GM23338 (cell line): ENCODE data around the gene ACTA2. TPM values are rescaled to one million over a fixed set of nuclear protein-coding genes. Genes with fewer than 3 reads are reported as not detected.

Experiments used
- ATAC-seq: fragments of 200-7000 bp; cut with Tn5 transposase; 3 replicates; pipeline ENCODE4 v1.9.1; 2020
- DNase-seq: peaks from one replicate; pipeline ENCODE4 v3.0.0-alpha.2; 2015; ENCODE audit warnings: low spot score
- H2AFZ ChIP-seq: fragments of 200-600 bp; sonication (generic); 2 replicates; pipeline ENCODE4 v1.8.0; 2016; ENCODE audit warnings: antibody characterized with exemption, mild to moderate bottlenecking, moderate library complexity
- H3F3A ChIP-seq: fragments of 200-600 bp; sonication (generic); replicated peaks from 2 replicates; pipeline ENCODE4 v1.8.0; 2017; ENCODE audit warnings: antibody characterized with exemption, mixed run types, low read depth
- H3K27ac ChIP-seq: fragments of 200-600 bp; sonication (generic); 2 replicates; pipeline ENCODE4 v1.6.1; 2016; ENCODE audit warnings: low read depth
- H3K27me3 ChIP-seq: fragments of 200-600 bp; sonication (generic); 2 replicates; pipeline ENCODE4 v1.8.0; 2016; ENCODE audit warnings: mild to moderate bottlenecking, mixed run types, moderate library complexity; ENCODE audit not compliant: insufficient read depth
- H3K36me3 ChIP-seq: fragments of 200-600 bp; sonication (generic); 2 replicates; pipeline ENCODE4 v1.8.0; 2016; ENCODE audit warnings: mild to moderate bottlenecking; ENCODE audit not compliant: insufficient read depth
- H3K4me1 ChIP-seq: fragments of 200-600 bp; sonication (generic); 2 replicates; pipeline ENCODE4 v1.8.0; 2016; ENCODE audit warnings: mild to moderate bottlenecking, moderate library complexity; ENCODE audit not compliant: insufficient read depth
- H3K4me2 ChIP-seq: fragments of 200-600 bp; sonication (generic); 2 replicates; pipeline ENCODE4 v1.7.1; 2017; ENCODE audit warnings: mixed run types
- H3K4me3 ChIP-seq: fragments of 200-600 bp; sonication (generic); 2 replicates; pipeline ENCODE4 v1.6.1; 2016; ENCODE audit warnings: mixed run types
- H3K79me2 ChIP-seq: fragments of 200-600 bp; sonication (generic); replicated peaks from 2 replicates; pipeline ENCODE4 v1.8.0; 2017; ENCODE audit warnings: mild to moderate bottlenecking; ENCODE audit not compliant: insufficient read depth
- H3K9me2 ChIP-seq: fragments of 200-600 bp; sonication (generic); 2 replicates; pipeline ENCODE4 v1.8.0; 2017; ENCODE audit not compliant: insufficient read depth
- H4K20me1 ChIP-seq: fragments of 200-600 bp; sonication (generic); replicated peaks from 2 replicates; pipeline ENCODE4 v1.8.0; 2017; ENCODE audit warnings: mild to moderate bottlenecking; ENCODE audit not compliant: insufficient read depth
- H3K27ac Mint-ChIP-seq: 2 replicates; pipeline ENCODE4 v1.8.0; 2020; ENCODE audit warnings: inconsistent platforms, mild to moderate bottlenecking, moderate library complexity, mixed read lengths
- H3K27me3 Mint-ChIP-seq: 3 replicates; pipeline ENCODE4 v1.8.0; 2022; ENCODE audit warnings: low read depth, mild to moderate bottlenecking, moderate library complexity, mixed read lengths, inconsistent platforms; ENCODE audit not compliant: insufficient read depth, poor library complexity
- H3K36me3 Mint-ChIP-seq: 3 replicates; pipeline ENCODE4 v1.8.0; 2021; ENCODE audit warnings: low read depth, mild to moderate bottlenecking, inconsistent platforms, moderate library complexity, mixed read lengths
- H3K4me1 Mint-ChIP-seq: 3 replicates; pipeline ENCODE4 v1.8.0; 2020; ENCODE audit warnings: mild to moderate bottlenecking, inconsistent platforms, mixed read lengths
- H3K4me3 Mint-ChIP-seq: 3 replicates; pipeline ENCODE4 v1.8.0; 2021; ENCODE audit warnings: moderate library complexity, mild to moderate bottlenecking, inconsistent platforms, mixed read lengths
- H3K9me3 Mint-ChIP-seq: 3 replicates; pipeline ENCODE4 v1.8.0; 2020; ENCODE audit warnings: moderate library complexity, mild to moderate bottlenecking, inconsistent platforms, mixed read lengths
- CREB1 ChIP-seq: fragments of 250-450 bp; sonication (Bioruptor Pico); IDR thresholded peaks from 2 replicates; pipeline ENCODE4 v1.5.0; 2020; ENCODE audit warnings: low read depth, mild to moderate bottlenecking, moderate library complexity
- CTCF ChIP-seq, 2 experiments: fragments of 200-600 bp in 1 of 2; sonication (generic) in 1 of 2; conservative IDR thresholded peaks; 2 replicates each; pipeline versions ENCODE4 v1.5.1 to v1.6.1; 2016 to 2017; ENCODE audit warnings: antibody characterized with exemption in 2 of 2, low read depth in 2 of 2, mild to moderate bottlenecking in 2 of 2, moderate library complexity in 1 of 2
- ETS1 ChIP-seq: IDR thresholded peaks from 2 replicates; pipeline ENCODE4 v1.6.1; 2016; ENCODE audit warnings: antibody characterized with exemption
- EZH2phosphoT487 ChIP-seq: fragments of 200-600 bp; sonication (generic); IDR thresholded peaks from one replicate; pipeline ENCODE4 v1.8.1; 2018; ENCODE audit warnings: antibody characterized with exemption; ENCODE audit not compliant: unreplicated experiment
- JUNB ChIP-seq: IDR thresholded peaks from one replicate; pipeline ENCODE4 v1.6.1; 2016; ENCODE audit warnings: antibody characterized with exemption; ENCODE audit not compliant: unreplicated experiment
- NANOG ChIP-seq: IDR thresholded peaks from 2 replicates; pipeline ENCODE4 v1.6.1; 2016; ENCODE audit warnings: antibody characterized with exemption, borderline replicate concordance
- POLR2AphosphoS5 ChIP-seq: IDR thresholded peaks from 2 replicates; pipeline ENCODE4 v1.6.1; 2016; ENCODE audit warnings: antibody characterized with exemption, low read depth
- REST ChIP-seq: IDR thresholded peaks from one replicate; pipeline ENCODE4 v1.6.1; 2018; ENCODE audit warnings: antibody characterized with exemption; ENCODE audit not compliant: unreplicated experiment
- STAT1 ChIP-seq: IDR thresholded peaks from one replicate; pipeline ENCODE4 v1.6.1; 2016; ENCODE audit warnings: antibody characterized with exemption; ENCODE audit not compliant: unreplicated experiment
- ZNF114 ChIP-seq: fragments of 250-450 bp; sonication (Bioruptor Pico); IDR thresholded peaks from 2 replicates; pipeline ENCODE4 v1.5.0; 2020; ENCODE audit warnings: mild to moderate bottlenecking, moderate library complexity
- ZNF331 ChIP-seq: fragments of 250-450 bp; sonication (Bioruptor Pico); IDR thresholded peaks from 2 replicates; pipeline ENCODE4 v1.5.0; 2020; ENCODE audit warnings: low read depth, mild to moderate bottlenecking, moderate library complexity
- ZNF462 ChIP-seq: fragments of 250-450 bp; sonication (Bioruptor Pico); IDR thresholded peaks from 2 replicates; pipeline ENCODE4 v1.5.0; 2020; ENCODE audit warnings: mild to moderate bottlenecking, moderate library complexity
- polyA plus RNA-seq: library from polyadenylated mRNA; unstranded; fragments of >200 nt; fragmentation: Nextera tagmentation; extraction: Ambion mirVana; gene quantifications from 2 replicates; pipeline ENCODE4 v1.2.1, GENCODE V29; 2016
- total RNA-seq: library from RNA; depleted of rRNA; stranded (reverse); fragments of >200 nt; shearing (Covaris generic); gene quantifications from 2 replicates; pipeline ENCODE4 v1.2.3, GENCODE V29; 2014

ACTA2 gene
- total and polyA plus RNA-seq, 2 experiments from 2014 or later = 3.4 to 9.4 TPM

GRCh38 chr10:88946200-88946599, 6.4 kb downstream of the ACTA2 start:
- no peak overlapping the region for H3K4me2 ChIP-seq
- H3K36me3 Mint-ChIP-seq = no peaks in the 10 kb centered on the region
- ATAC-seq (no peak), DNase-seq (no peak)
- H4K20me1 ChIP-seq = no peaks in the 10 kb centered on the region
- H3K4me3 Mint-ChIP-seq = no peak overlapping the region
- H3K9me2 ChIP-seq = no peaks in the 10 kb centered on the region
- H3K27me3 Mint-ChIP-seq = peaks cover 1% of the 10 kb centered on the region
- H3K4me1 ChIP-seq = no peaks in the 10 kb centered on the region
- H3K36me3 ChIP-seq = no peaks in the 10 kb centered on the region
- no peak overlapping the region for H2AFZ ChIP-seq
- peaks cover 4% of the 10 kb centered on the region; the same call in 2 of the 3 replicates for H3K4me1 Mint-ChIP-seq
- no peaks in the 10 kb centered on the region for H3F3A ChIP-seq
- no peaks in the 10 kb centered on the region for H3K27me3 ChIP-seq
- no peak overlapping the region for H3K27ac ChIP-seq
- H3K4me3 ChIP-seq = no peak overlapping the region
- no peaks in the 10 kb centered on the region for H3K9me3 Mint-ChIP-seq
- no peak overlapping the region for H3K27ac Mint-ChIP-seq
- TF ChIP-seq POLR2AphosphoS5 (no peak), ZNF462 (CRISPR knock-in tag) (no peak), CREB1 (CRISPR knock-in tag) (no peak), CTCF (conservative IDR thresholded peaks at IDR 0.05; ENCODE audit: low read depth in 2 of 2) (no peak), REST (no peak), STAT1 (no peak), ETS1 (no peak), ZNF331 (CRISPR knock-in tag) (no peak), NANOG (no peak), EZH2phosphoT487 (no peak), JUNB (no peak), ZNF114 (no peak)
- H3K79me2 ChIP-seq = no peaks in the 10 kb centered on the region
